Measurements from ENCODE around the gene TCEAL4. TPM values are rescaled to one million over a fixed set of nuclear protein-coding genes. Genes with fewer than 3 reads are reported as not detected.

Gene TCEAL4
- total and polyA plus RNA-seq, 2 of the 13 experiments (the other 11 are each of a cell fraction or from before 2014, with no cell fraction given): 12.6 to 31.0 TPM

- TF ChIP-seq ZNF407 (CRISPR knock-in tag; IDR thresholded peaks at IDR 0.05; ENCODE audit: not compliant biosample characterization) (no peak), KDM6A (CRISPR knock-in tag; IDR thresholded peaks at IDR 0.05; ENCODE audit: low read depth) (no peak), GPN1 (CRISPR knock-in tag; IDR thresholded peaks at IDR 0.05; ENCODE audit: borderline replicate concordance) (no peak), GLI4 (CRISPR knock-in tag; IDR thresholded peaks at IDR 0.05; ENCODE audit: borderline replicate concordance) (no peak), ZC3H4 (CRISPR knock-in tag; IDR thresholded peaks at IDR 0.05; ENCODE audit: borderline replicate concordance) (no peak), ELF4 (CRISPR knock-in tag; IDR thresholded peaks at IDR 0.05; ENCODE audit: borderline replicate concordance) (no peak), ARHGAP35 (CRISPR knock-in tag; IDR thresholded peaks at IDR 0.05; ENCODE audit: borderline replicate concordance) (no peak), HDAC2 (CRISPR knock-in tag; IDR thresholded peaks at IDR 0.05) (no peak), ZNF224 (CRISPR knock-in tag; IDR thresholded peaks at IDR 0.05) (no peak), PAWR (CRISPR knock-in tag; IDR thresholded peaks at IDR 0.05; ENCODE audit: borderline replicate concordance) (no peak), ZFP36L1 (CRISPR knock-in tag; IDR thresholded peaks at IDR 0.05) (no peak), PBX3 (CRISPR knock-in tag; IDR thresholded peaks at IDR 0.05; ENCODE audit: borderline replicate concordance) (no peak), CTCF (CRISPR knock-in tag; IDR thresholded peaks at IDR 0.05) (peak; percentile 67), MED1 (CRISPR knock-in tag; IDR thresholded peaks at IDR 0.05) (no peak), ZNF546 (CRISPR knock-in tag; conservative IDR thresholded peaks at IDR 0.05) (no peak), AHR (CRISPR knock-in tag; IDR thresholded peaks at IDR 0.05) (no peak), KAT7 (CRISPR knock-in tag; IDR thresholded peaks at IDR 0.05; ENCODE audit: borderline replicate concordance) (no peak)
Measured at GRCh38 chrX:103629318-103630170, 44.2 kb downstream of the TCEAL4 start (continued).

All from HepG2 (cell line).